Middle frontal gyrus (tissue), 1 donor: ENCODE results near the gene GMDS.

Experiments used
- DNase-seq: peaks from one replicate; pipeline ENCODE4 v3.0.0-alpha.2; 2015; ENCODE audit warnings: low spot score; ENCODE audit errors: extremely low spot score

The GMDS gene

GRCh38 chr6:1812034-1812433 lies 433.4 kb downstream of the GMDS start:
- no peak for DNase-seq

GRCh38 chr6:1810880-1811279 lies 434.5 kb downstream of the GMDS start:
- no peak for DNase-seq

- DNase-seq = no peak
Observed at GRCh38 chr6:1809291-1809988, 436.0 kb downstream of the GMDS start.

- DNase-seq = no peak
Observed at GRCh38 chr6:1806935-1807334, 438.5 kb downstream of the GMDS start.

GRCh38 chr6:1802491-1803395 lies 442.7 kb downstream of the GMDS start:
- no peak for DNase-seq

- no peak for DNase-seq
Observed at GRCh38 chr6:1801401-1801800, 444.0 kb downstream of the GMDS start.

GRCh38 chr6:1800845-1801244 lies 444.6 kb downstream of the GMDS start:
- no peak for DNase-seq

GRCh38 chr6:1798965-1799325 lies 446.5 kb downstream of the GMDS start:
- no peak for DNase-seq

GRCh38 chr6:1798303-1798964 lies 447.0 kb downstream of the GMDS start:
- no peak for DNase-seq

GRCh38 chr6:1797801-1798200 lies 447.6 kb downstream of the GMDS start:
- no peak for DNase-seq

GRCh38 chr6:1796706-1797529 lies 448.5 kb downstream of the GMDS start:
- DNase-seq = no peak

- no peak for DNase-seq
Observed at GRCh38 chr6:1795910-1796309, 449.5 kb downstream of the GMDS start.

- DNase-seq = no peak
Observed at GRCh38 chr6:1792989-1793388, 452.4 kb downstream of the GMDS start.

- no peak for DNase-seq
Observed at GRCh38 chr6:1790684-1791083, 454.7 kb downstream of the GMDS start.

GRCh38 chr6:1789092-1789491 lies 456.3 kb downstream of the GMDS start:
- DNase-seq = no peak

- DNase-seq = no peak
Observed at GRCh38 chr6:1787894-1788293, 457.5 kb downstream of the GMDS start.

- DNase-seq = no peak
Observed at GRCh38 chr6:1786455-1787453, 458.7 kb downstream of the GMDS start.

GRCh38 chr6:1784422-1784884 lies 461.0 kb downstream of the GMDS start:
- no peak for DNase-seq

- no peak for DNase-seq
Observed at GRCh38 chr6:1781817-1782184, 463.6 kb downstream of the GMDS start.
